Neural cell (in vitro differentiated cells): ENCODE data around the gene PCGF3. TPM values are rescaled to one million over a fixed set of nuclear protein-coding genes. Genes with fewer than 3 reads are reported as not detected.

Experiments
- H2AFZ ChIP-seq: fragments of 200-600, 300-800 bp; sonication (generic), shearing (Covaris generic); 2 replicates; pipeline ENCODE4 v1.6.0; 2014; ENCODE audit warnings: low read depth, mild to moderate bottlenecking, antibody characterized with exemption, low read length, moderate library complexity
- H3F3A ChIP-seq: fragments of 200-600 bp; shearing (Covaris generic); 2 replicates; pipeline ENCODE4 v1.6.1; 2016; ENCODE audit warnings: mild to moderate bottlenecking, moderate library complexity, mixed read lengths, antibody characterized with exemption, low read length; ENCODE audit not compliant: insufficient read depth, poor library complexity, severe bottlenecking
- H3K27ac ChIP-seq: fragments of 200-600, 300-800 bp; sonication (generic), shearing (Covaris generic); 2 replicates; pipeline ENCODE4 v1.5.1; 2014; ENCODE audit warnings: mild to moderate bottlenecking, low read length, moderate library complexity
- H3K27me3 ChIP-seq: fragments of 300-800, 200-600 bp; sonication (generic), shearing (Covaris generic); 2 replicates; pipeline ENCODE4 v1.6.0; 2014; ENCODE audit warnings: mild to moderate bottlenecking, low read depth, low read length, moderate library complexity; ENCODE audit not compliant: insufficient read depth
- H3K36me3 ChIP-seq: fragments of 300-800, 200-600 bp; sonication (generic), shearing (Covaris generic); 2 replicates; pipeline ENCODE4 v1.5.1; 2014; ENCODE audit warnings: mild to moderate bottlenecking, antibody characterized with exemption, low read length, moderate library complexity; ENCODE audit not compliant: insufficient read depth
- H3K4me2 ChIP-seq: fragments of 300-800, 200-600 bp; sonication (generic), shearing (Covaris generic); 2 replicates; pipeline ENCODE4 v1.6.0; 2014; ENCODE audit warnings: mild to moderate bottlenecking, low read length
- H3K4me3 ChIP-seq: fragments of 300-800, 200-600 bp; sonication (generic), shearing (Covaris generic); 2 replicates; pipeline ENCODE4 v1.5.1; 2014; ENCODE audit warnings: mild to moderate bottlenecking, low read length, moderate library complexity
- H3K79me2 ChIP-seq: fragments of 200-600 bp; shearing (Covaris generic); replicated peaks from 2 replicates; pipeline ENCODE4 v1.6.0; 2014; ENCODE audit warnings: mild to moderate bottlenecking, low read length, moderate library complexity; ENCODE audit not compliant: insufficient read depth
- H3K9ac ChIP-seq: fragments of 300-800, 200-600 bp; sonication (generic), shearing (Covaris generic); 2 replicates; pipeline ENCODE4 v1.6.1; 2016; ENCODE audit warnings: mild to moderate bottlenecking, low read length, mixed read lengths
- H3K9me2 ChIP-seq: fragments of 200-600 bp; shearing (Covaris generic); 2 replicates; pipeline ENCODE4 v1.6.1; 2016; ENCODE audit warnings: mild to moderate bottlenecking, low read length, mixed read lengths; ENCODE audit not compliant: insufficient read depth
- H3K9me3 ChIP-seq: fragments of 200-600, 300-800 bp; sonication (generic), shearing (Covaris generic); 2 replicates; pipeline ENCODE4 v1.6.1; 2016; ENCODE audit warnings: mild to moderate bottlenecking, mixed run types, low read length, moderate library complexity, mixed read lengths
- H4K20me1 ChIP-seq: fragments of 200-600 bp; shearing (Covaris generic); 2 replicates; pipeline ENCODE4 v1.6.1; 2016; ENCODE audit warnings: mild to moderate bottlenecking, mixed run types; ENCODE audit not compliant: insufficient read depth
- EP300 ChIP-seq: fragments of 450-650 bp; conservative IDR thresholded peaks from 2 replicates; pipeline ENCODE4 v1.6.1; 2014; ENCODE audit warnings: antibody characterized with exemption, mild to moderate bottlenecking, moderate library complexity; ENCODE audit not compliant: poor library complexity, severe bottlenecking
- EZH2 ChIP-seq: fragments of 200-600, 300-800 bp; shearing (Covaris generic), sonication (generic); IDR thresholded peaks from 2 replicates; pipeline ENCODE4 v1.6.1; 2014; ENCODE audit warnings: antibody characterized with exemption, low read length, borderline replicate concordance, mild to moderate bottlenecking; ENCODE audit not compliant: insufficient read depth, poor library complexity, severe bottlenecking
- MXI1 ChIP-seq: fragments of 450-650 bp; conservative IDR thresholded peaks from 2 replicates; pipeline ENCODE4 v1.6.1; 2014; ENCODE audit warnings: antibody characterized with exemption, mild to moderate bottlenecking; ENCODE audit not compliant: poor library complexity, severe bottlenecking
- RAD21 ChIP-seq: fragments of 450-650 bp; conservative IDR thresholded peaks from 2 replicates; pipeline ENCODE4 v1.6.1; 2014; ENCODE audit warnings: antibody characterized with exemption, mild to moderate bottlenecking, moderate library complexity
- SMC3 ChIP-seq: fragments of 450-650 bp; conservative IDR thresholded peaks from 2 replicates; pipeline ENCODE4 v1.6.1; 2014; ENCODE audit warnings: antibody characterized with exemption, mild to moderate bottlenecking, moderate library complexity; ENCODE audit not compliant: poor library complexity
- TAF1 ChIP-seq: IDR thresholded peaks from 2 replicates; pipeline ENCODE4 v1.6.1; 2012; ENCODE audit warnings: low read depth
- polyA plus RNA-seq: library from polyadenylated mRNA; depleted of rRNA; stranded (reverse); fragments of >200 nt; gene quantifications from 2 replicates; pipeline ENCODE4 v1.2.3, GENCODE V29; 2014
- TF ChIP-seq, protein P1 (sequence below): IDR thresholded peaks from 2 replicates; pipeline ENCODE4 v1.6.1; 2012; ENCODE audit warnings: borderline replicate concordance
- TF ChIP-seq, protein P2 (sequence below): fragments of 450-650 bp; IDR thresholded peaks from 2 replicates; pipeline ENCODE4 v1.5.1; 2014; ENCODE audit warnings: antibody characterized with exemption, mild to moderate bottlenecking, moderate library complexity; ENCODE audit not compliant: poor library complexity, severe bottlenecking

Gene PCGF3
- polyA plus RNA-seq, 1 donor from 2014 or later = 117 TPM

DNA sequence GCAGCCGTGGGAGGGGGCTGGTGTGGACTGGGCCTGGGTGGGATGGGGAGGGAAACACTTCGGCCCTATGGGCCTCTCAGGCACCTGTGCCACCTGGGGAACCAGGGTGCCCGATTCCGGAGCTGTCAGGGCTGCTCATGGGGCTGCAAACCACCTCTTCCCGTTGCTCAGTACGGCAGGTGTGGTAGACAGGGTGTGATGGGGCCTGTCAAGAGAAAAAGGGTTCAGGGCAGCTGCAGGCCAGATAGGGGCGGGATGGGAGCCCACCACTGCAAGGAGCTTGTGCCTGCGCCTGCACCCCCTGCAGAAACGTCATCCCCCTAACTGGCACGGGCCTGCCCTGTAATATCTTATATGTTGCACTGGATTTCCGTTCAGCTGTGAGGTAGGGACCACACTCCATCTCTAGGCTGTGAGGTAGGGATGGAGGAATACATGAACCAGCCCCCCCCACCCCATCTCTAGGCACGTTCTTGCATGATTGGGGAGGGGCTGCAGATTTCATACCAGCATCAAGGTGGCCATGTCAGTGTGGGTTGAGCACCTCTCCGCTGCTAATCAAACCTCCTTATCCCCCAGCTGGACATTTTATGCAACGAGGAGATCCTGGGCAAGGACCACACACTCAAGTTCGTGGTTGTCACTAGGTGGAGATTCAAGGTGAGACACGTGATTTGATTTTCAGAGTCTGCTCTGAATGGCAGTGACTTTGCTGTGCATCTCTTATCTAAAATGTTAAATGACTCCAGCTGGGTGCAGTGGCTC is 59.0 kb downstream of the PCGF3 start (continued):
- TF ChIP-seq, protein P1, sequence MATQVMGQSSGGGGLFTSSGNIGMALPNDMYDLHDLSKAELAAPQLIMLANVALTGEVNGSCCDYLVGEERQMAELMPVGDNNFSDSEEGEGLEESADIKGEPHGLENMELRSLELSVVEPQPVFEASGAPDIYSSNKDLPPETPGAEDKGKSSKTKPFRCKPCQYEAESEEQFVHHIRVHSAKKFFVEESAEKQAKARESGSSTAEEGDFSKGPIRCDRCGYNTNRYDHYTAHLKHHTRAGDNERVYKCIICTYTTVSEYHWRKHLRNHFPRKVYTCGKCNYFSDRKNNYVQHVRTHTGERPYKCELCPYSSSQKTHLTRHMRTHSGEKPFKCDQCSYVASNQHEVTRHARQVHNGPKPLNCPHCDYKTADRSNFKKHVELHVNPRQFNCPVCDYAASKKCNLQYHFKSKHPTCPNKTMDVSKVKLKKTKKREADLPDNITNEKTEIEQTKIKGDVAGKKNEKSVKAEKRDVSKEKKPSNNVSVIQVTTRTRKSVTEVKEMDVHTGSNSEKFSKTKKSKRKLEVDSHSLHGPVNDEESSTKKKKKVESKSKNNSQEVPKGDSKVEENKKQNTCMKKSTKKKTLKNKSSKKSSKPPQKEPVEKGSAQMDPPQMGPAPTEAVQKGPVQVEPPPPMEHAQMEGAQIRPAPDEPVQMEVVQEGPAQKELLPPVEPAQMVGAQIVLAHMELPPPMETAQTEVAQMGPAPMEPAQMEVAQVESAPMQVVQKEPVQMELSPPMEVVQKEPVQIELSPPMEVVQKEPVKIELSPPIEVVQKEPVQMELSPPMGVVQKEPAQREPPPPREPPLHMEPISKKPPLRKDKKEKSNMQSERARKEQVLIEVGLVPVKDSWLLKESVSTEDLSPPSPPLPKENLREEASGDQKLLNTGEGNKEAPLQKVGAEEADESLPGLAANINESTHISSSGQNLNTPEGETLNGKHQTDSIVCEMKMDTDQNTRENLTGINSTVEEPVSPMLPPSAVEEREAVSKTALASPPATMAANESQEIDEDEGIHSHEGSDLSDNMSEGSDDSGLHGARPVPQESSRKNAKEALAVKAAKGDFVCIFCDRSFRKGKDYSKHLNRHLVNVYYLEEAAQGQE = no peak

DNA sequence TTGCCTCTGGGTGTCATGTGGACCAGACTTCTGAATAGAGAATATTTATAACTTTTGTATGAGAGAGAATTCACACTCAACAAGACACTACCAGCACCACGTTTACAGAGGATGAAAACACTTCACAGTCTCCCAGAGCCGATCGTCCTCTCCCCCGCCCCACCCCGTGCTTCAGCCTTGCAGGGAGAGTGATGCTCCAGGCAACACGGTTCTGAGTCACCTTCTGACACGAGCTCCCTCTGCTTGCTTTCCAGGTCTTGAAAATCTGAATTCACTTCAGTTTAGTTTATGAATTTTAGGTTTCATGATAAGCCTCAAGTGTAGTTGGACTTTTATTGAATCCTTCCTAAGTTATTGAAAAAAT is 60.5 kb downstream of the PCGF3 start:
- Histone ChIP-seq H3K36me3 (peaks cover 17% of the 10 kb centered on the region), H4K20me1 (peaks cover 15% of the 10 kb centered on the region), H3F3A (no peaks in the 10 kb centered on the region), H3K79me2 (peaks cover 7% of the 10 kb centered on the region), H3K4me2 (no peak overlapping the region), H3K27me3 (no peaks in the 10 kb centered on the region), H3K27ac (no peak overlapping the region), H3K9me2 (no peaks in the 10 kb centered on the region), H3K9me3 (no peaks in the 10 kb centered on the region), H2AFZ (no peak overlapping the region), H3K9ac (no peak overlapping the region), H3K4me3 (no peak overlapping the region)
- TF ChIP-seq RAD21 = no peak
- no peak for TF ChIP-seq TAF1
- no peak for TF ChIP-seq SMC3
- no peak for TF ChIP-seq EZH2
- TF ChIP-seq EP300 = no peak
- TF ChIP-seq MXI1 = no peak
- TF ChIP-seq, protein P2, sequence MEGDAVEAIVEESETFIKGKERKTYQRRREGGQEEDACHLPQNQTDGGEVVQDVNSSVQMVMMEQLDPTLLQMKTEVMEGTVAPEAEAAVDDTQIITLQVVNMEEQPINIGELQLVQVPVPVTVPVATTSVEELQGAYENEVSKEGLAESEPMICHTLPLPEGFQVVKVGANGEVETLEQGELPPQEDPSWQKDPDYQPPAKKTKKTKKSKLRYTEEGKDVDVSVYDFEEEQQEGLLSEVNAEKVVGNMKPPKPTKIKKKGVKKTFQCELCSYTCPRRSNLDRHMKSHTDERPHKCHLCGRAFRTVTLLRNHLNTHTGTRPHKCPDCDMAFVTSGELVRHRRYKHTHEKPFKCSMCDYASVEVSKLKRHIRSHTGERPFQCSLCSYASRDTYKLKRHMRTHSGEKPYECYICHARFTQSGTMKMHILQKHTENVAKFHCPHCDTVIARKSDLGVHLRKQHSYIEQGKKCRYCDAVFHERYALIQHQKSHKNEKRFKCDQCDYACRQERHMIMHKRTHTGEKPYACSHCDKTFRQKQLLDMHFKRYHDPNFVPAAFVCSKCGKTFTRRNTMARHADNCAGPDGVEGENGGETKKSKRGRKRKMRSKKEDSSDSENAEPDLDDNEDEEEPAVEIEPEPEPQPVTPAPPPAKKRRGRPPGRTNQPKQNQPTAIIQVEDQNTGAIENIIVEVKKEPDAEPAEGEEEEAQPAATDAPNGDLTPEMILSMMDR = no peak
- TF ChIP-seq, protein P1 = no peak
